ENCODE measurements around the gene SH3PXD2A.
A peak's percentile ranks its signal among the peaks of the same experiment; 100 is the strongest.

Gene SH3PXD2A

GRCh38 chr10:103842605-103843004 is 12.8 kb downstream of the SH3PXD2A start:
- Histone ChIP-seq H3K36me3 (ENCODE audit: control insufficient read depth in 2 of 2, insufficient read depth in 1 of 2, low read length in 2 of 2) (no peaks in the 10 kb centered on the region), H3K27ac (ENCODE audit: extremely low read depth, low read depth, low read length) (no peak overlapping the region), H3K9me3 (ENCODE audit: control insufficient read depth, insufficient read depth, low read depth, low read length) (no peaks in the 10 kb centered on the region), H3K4me1 (ENCODE audit: control insufficient read depth, insufficient read depth, low read length) (peaks cover 3% of the 10 kb centered on the region; the same call in 1 of the 2 replicates), H3K4me3 (ENCODE audit: low read depth, low read length) (no peak overlapping the region)
- TF ChIP-seq EGR2 (tag by site-specific recombination; IDR thresholded peaks at IDR 0.05; ENCODE audit: low read depth) = no peak
- ChIA-PET CTCF (interaction anchor here (0.6 to 1.9 kb wide), 3 partner anchors 9 to 402 kb away, joined by 3 to 8 read pairs (median 3); no protein-coding TSS in a partner anchor), POLR2A (no interaction called here)

- ChIA-PET POLR2A (no interaction called here), CTCF (interaction anchor here (1.9 kb wide), 1 partner anchor 10 kb away, joined by 8 read pairs; no protein-coding TSS in a partner anchor)
- Histone ChIP-seq H3K36me3 (ENCODE audit: control insufficient read depth in 2 of 2, insufficient read depth in 1 of 2, low read length in 2 of 2) (no peaks in the 10 kb centered on the region), H3K27ac (ENCODE audit: extremely low read depth, low read depth, low read length) (no peak overlapping the region), H3K4me1 (ENCODE audit: control insufficient read depth, insufficient read depth, low read length) (peaks cover 3% of the 10 kb centered on the region; the same call in 1 of the 2 replicates), H3K4me3 (ENCODE audit: low read depth, low read length) (no peak overlapping the region), H3K9me3 (ENCODE audit: control insufficient read depth, insufficient read depth, low read depth, low read length) (no peaks in the 10 kb centered on the region)
- TF ChIP-seq ZNF626 (tag by site-specific recombination; IDR thresholded peaks at IDR 0.05) = no peak
- TF ChIP-seq SCRT2 (tag by site-specific recombination; IDR thresholded peaks at IDR 0.05) = peak; percentile 58; the same call in 1 of the 2 replicates
- no peak for TF ChIP-seq ZSCAN5A (tag by site-specific recombination; IDR thresholded peaks at IDR 0.05)
These were observed 13.9 kb downstream of the SH3PXD2A start for GRCh38 chr10:103841519-103841918.

- no peaks in the 10 kb centered on the region for H3K9me3 ChIP-seq (ENCODE audit: control insufficient read depth, insufficient read depth, low read depth, low read length)
- H3K27ac ChIP-seq (ENCODE audit: extremely low read depth, low read depth, low read length) = no peak overlapping the region
- TF ChIP-seq ZNF600 (tag by site-specific recombination; IDR thresholded peaks at IDR 0.05) (peak; percentile 80; the same call in 1 of the 2 replicates), FEZF1 (tag by site-specific recombination; IDR thresholded peaks at IDR 0.05) (0 out of 2 replicates have a peak, but pooled peaks have one; percentile 42), ZNF624 (tag by site-specific recombination; IDR thresholded peaks at IDR 0.05) (no peak), ZNF610 (tag by site-specific recombination; IDR thresholded peaks at IDR 0.05; ENCODE audit: borderline replicate concordance) (no peak)
- ChIA-PET POLR2A (no interaction called here), CTCF (no interaction called here)
- no peaks in the 10 kb centered on the region for H3K36me3 ChIP-seq (ENCODE audit: control insufficient read depth in 2 of 2, insufficient read depth in 1 of 2, low read length in 2 of 2)
- peaks cover 3% of the 10 kb centered on the region; the same call in 1 of the 2 replicates for H3K4me1 ChIP-seq (ENCODE audit: control insufficient read depth, insufficient read depth, low read length)
- no peak overlapping the region for H3K4me3 ChIP-seq (ENCODE audit: low read depth, low read length)
These were observed 14.7 kb downstream of the SH3PXD2A start for GRCh38 chr10:103840740-103841070.

- Histone ChIP-seq H3K4me1 (ENCODE audit: control insufficient read depth, insufficient read depth, low read length) (peaks cover 3% of the 10 kb centered on the region; the same call in 1 of the 2 replicates), H3K4me3 (ENCODE audit: low read depth, low read length) (no peak overlapping the region), H3K9me3 (ENCODE audit: control insufficient read depth, insufficient read depth, low read depth, low read length) (no peaks in the 10 kb centered on the region), H3K36me3 (ENCODE audit: control insufficient read depth in 2 of 2, insufficient read depth in 1 of 2, low read length in 2 of 2) (no peaks in the 10 kb centered on the region), H3K27ac (ENCODE audit: extremely low read depth, low read depth, low read length) (no peak overlapping the region)
- POLR2A ChIA-PET = no interaction called here
- CTCF ChIA-PET = interaction anchor here (0.6 to 1.3 kb wide), 3 partner anchors 8 to 155 kb away, joined by 3 to 5 read pairs (median 3); no protein-coding TSS in a partner anchor
- TF ChIP-seq ZNF341 (tag by site-specific recombination; IDR thresholded peaks at IDR 0.05; ENCODE audit: low read depth) (peak; percentile 39; the same call in 1 of the 2 replicates), HOXC10 (CRISPR knock-in tag; IDR thresholded peaks at IDR 0.05) (no peak), SCRT1 (tag by site-specific recombination; IDR thresholded peaks at IDR 0.05; ENCODE audit: borderline replicate concordance) (peak; percentile 95), ZNF202 (tag by site-specific recombination; IDR thresholded peaks at IDR 0.05; ENCODE audit: borderline replicate concordance) (no peak), ZBTB17 (tag by site-specific recombination; IDR thresholded peaks at IDR 0.05) (0 out of 2 replicates have a peak, but pooled peaks have one; percentile 23), SP7 (tag by site-specific recombination; IDR thresholded peaks at IDR 0.05) (peak; percentile 70), ZBTB8A (tag by site-specific recombination; IDR thresholded peaks at IDR 0.05) (peak; percentile 2; the same call in 1 of the 2 replicates), HOXA7 (CRISPR knock-in tag; IDR thresholded peaks at IDR 0.05; ENCODE audit: borderline replicate concordance) (no peak), ZIC2 (tag by site-specific recombination; IDR thresholded peaks at IDR 0.05) (peak; percentile 85), TRIM28 (IDR thresholded peaks at IDR 0.05; ENCODE audit: borderline replicate concordance, low read length) (peak; percentile 43; the same call in 1 of the 2 replicates), PRDM4 (tag by site-specific recombination; IDR thresholded peaks at IDR 0.05) (0 out of 2 replicates have a peak, but pooled peaks have one; percentile 29), ZNF585B (tag by site-specific recombination; IDR thresholded peaks at IDR 0.05) (no peak), GLIS1 (tag by site-specific recombination; IDR thresholded peaks at IDR 0.05) (peak; percentile 92), ZNF830 (tag by site-specific recombination; IDR thresholded peaks at IDR 0.05; ENCODE audit: low read depth) (no peak), SCRT2 (tag by site-specific recombination; IDR thresholded peaks at IDR 0.05) (peak; percentile 98)
These were observed 15.3 kb downstream of the SH3PXD2A start for GRCh38 chr10:103839872-103840739.
